NCI-H1417 treated with DMSO at 0.1 percent for 48 hours (cell line): Measurements from ENCODE around the gene CLDN18.

Experiments
- DNase-seq: peaks from one replicate; lab custom pipeline; 2025; lab: John Stamatoyannopoulos, UW

The CLDN18 gene

GRCh38 chr3:138009476-138010272, at the start of gene CLDN18:
TSS of gene CLDN18 (plus strand) at chr3:138010165. CDS start at chr3:138010226, 61 bp downstream.
- DNase-seq: no peak

GRCh38 chr3:137962251-137962650, 47.7 kb upstream of the CLDN18 start:
- no peak for DNase-seq

DNA sequence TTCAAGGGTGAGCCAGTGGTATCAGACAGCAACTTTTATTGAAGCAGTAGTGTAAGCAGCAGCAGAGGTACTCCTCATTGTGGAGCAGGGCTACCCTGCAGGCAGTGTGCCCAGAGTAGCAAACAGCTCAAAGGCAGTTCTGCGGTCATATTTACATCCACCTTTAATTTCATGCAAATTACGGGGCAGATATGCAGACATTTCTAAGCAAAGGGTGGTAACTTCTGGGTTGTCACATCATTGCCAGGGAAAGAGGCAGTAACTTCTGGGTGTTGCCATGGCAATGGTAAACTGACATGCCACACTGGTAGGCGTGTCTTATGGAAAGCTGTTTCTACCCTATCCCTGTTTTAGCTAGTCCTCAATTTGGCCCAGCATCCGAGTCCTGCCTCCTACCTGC, 46.5 kb upstream of the CLDN18 start:
- no peak for DNase-seq

GRCh38 chr3:137970914-137971831, 38.8 kb upstream of the CLDN18 start:
- DNase-seq: no peak

DNA sequence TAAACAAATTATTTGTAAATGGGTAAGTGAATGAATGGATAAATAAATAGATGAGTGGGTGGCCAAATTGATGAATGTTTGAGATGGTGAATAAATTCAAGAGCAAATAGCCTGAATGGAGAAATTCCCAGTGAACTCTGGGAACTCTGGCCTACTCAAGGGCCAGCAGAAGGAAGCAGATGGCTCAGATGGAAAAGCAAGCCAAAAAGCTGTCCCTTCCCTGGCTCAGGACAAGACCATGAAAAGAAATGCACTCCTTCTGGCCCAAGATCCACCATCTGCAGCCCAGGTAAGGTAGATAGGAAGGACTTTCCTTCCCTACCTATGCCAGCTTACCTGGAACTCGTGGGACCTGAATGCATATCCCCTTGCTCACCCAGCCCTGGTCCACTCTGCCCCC, 37.6 kb upstream of the CLDN18 start:
- DNase-seq: no peak

GRCh38 chr3:137978328-137978727, 31.6 kb upstream of the CLDN18 start:
- DNase-seq: no peak

DNA sequence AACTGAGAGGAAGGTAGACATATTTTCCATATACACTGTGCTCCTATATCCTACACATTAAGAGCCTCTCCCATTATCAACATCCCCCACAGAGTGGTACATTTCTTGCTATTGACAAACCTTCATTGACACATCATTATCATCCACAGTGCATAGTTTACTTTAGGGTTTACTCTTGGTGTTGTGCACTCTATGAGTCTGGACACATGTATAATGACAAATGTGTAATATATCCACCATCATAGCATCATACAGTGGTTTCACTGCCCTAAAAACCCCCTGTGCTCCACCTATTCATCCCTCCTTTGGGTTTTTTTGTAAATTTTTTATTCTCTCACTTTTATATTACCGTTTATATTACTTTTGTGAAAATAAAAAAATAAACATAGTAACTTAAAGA, 22.2 kb upstream of the CLDN18 start:
- DNase-seq: no peak

- no peak for DNase-seq
These were observed 21.8 kb upstream of the CLDN18 start for GRCh38 chr3:137988152-137988551.

GRCh38 chr3:137988982-137989381, 21.0 kb upstream of the CLDN18 start:
- DNase-seq: no peak

DNA sequence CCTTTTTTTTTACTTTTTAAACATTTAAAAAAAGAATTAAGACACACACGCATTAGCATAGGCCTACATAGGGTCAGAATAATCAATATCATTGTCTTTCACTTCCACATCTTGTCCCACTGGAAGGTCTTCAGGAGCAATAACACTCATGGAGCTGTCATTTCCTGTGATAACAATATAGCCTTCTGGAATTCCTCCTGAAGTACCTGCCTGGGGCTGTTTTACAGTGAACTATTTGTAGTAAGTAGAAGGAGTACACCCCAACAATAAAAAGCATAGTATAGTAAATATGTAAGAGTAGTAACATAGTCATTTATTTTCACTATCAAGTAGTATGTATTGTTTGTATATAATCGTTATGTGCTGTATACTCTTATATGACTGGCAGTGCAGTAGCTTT, 19.5 kb upstream of the CLDN18 start:
- DNase-seq: no peak

DNA sequence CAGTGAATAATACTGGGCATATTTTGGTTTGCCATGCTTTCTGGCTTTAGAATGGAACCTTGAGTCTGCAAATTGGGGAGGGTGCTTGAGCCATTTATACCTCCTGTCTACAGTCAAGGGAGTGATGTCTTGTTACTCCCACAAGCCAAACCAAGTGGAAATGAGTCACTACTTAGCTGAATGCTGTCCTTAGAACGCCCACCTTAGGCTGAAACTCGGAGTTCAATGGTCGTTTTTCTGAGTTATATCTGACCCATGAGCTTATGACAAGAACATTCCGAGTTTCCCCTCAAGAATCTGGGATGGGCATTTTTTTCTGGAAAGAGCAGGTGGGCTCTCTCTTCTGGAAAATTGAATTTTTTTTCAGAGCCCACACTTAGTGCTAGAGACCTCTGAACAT, 17.4 kb upstream of the CLDN18 start:
- no peak for DNase-seq

GRCh38 chr3:137998121-137999042, 11.6 kb upstream of the CLDN18 start:
- no peak for DNase-seq

GRCh38 chr3:138003069-138003468, 6.9 kb upstream of the CLDN18 start:
- DNase-seq: no peak

- no peak for DNase-seq
These were observed 4.3 kb upstream of the CLDN18 start for GRCh38 chr3:138005627-138006026.

DNA sequence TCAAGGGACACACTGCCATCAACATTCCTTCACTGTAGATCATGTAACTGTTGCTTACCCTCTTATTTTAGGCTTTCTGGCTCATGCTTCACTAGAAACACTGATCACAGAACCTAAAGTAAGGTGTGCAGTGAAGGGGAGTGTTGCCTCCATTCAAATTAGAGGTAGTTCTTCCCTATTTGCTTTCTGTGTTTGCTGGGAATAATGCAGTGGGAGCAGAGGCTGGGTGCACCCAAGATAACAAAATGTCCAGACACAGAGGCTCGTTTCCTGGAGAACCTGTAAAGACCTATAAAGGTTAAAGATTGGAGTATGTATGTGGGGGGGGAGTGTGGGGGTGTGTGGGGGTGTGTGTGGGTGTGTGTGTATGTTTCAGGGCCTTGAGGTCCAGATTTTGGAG, 2.1 kb upstream of the CLDN18 start:
- no peak for DNase-seq

- no peak for DNase-seq
These were observed 267 bp downstream of the CLDN18 start for GRCh38 chr3:138010273-138010590.

GRCh38 chr3:138011722-138012121, 1.8 kb downstream of the CLDN18 start:
- DNase-seq: no peak

DNA sequence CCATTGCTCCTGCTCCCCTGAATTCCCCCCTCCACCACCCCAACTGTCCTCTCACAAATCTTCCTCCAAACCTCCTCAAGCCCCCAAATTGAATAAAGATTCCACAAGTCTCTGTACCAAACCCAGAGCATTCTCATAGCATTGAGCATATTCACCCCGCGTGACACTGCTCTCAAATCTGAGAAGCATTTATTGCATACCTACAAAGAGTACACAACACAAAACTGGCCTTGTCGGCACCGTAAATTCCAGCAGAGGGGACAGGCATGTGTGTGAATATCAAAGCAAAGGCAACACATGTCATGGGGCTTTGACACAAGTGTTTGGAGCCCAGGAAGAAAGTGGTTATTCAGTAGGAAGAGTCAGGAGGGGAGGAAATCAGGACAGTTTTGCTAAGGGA, 2.6 kb downstream of the CLDN18 start:
- DNase-seq: no peak

GRCh38 chr3:138016065-138016464, 6.1 kb downstream of the CLDN18 start:
- DNase-seq: no peak

GRCh38 chr3:138019281-138020069, 9.5 kb downstream of the CLDN18 start:
- DNase-seq: no peak

- no peak for DNase-seq
These were observed 13.8 kb downstream of the CLDN18 start for GRCh38 chr3:138023754-138024153.
